ENCODE data around the gene ZNF236. TPM values are rescaled to one million over a fixed set of nuclear protein-coding genes. Genes with fewer than 3 reads are reported as not detected.

The ZNF236 gene
- total and polyA plus RNA-seq, 4 donors: 0.83 to 8.2 (median 5.0) TPM

DNA sequence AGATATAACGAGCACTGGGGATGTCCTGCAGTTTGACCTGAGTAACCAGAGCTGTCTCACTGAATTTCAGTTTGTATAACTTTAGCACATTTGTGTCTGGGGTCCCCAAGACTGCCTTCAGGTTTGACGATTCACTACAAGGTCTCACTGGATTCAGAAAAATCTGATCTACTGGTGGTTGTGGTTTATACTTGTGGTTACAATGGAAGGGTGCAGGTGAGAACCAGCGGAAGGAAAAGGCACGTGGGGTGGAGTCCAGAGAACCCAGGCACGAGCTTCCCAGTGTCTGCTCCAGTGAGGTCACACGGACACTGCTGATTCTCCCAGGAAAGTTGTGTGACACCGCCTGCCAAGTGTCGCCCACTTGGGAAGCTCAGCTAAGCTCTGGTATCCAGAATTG lies 126.0 kb downstream of the ZNF236 start:
- H3K27ac ChIP-seq (ENCODE audit: low read depth in 1 of 2, low read length in 2 of 2): no peak overlapping the region
- no peaks in the 10 kb centered on the region for H3K9me3 ChIP-seq (ENCODE audit: control insufficient read depth in 4 of 4, low read length in 3 of 4)
- no peak for DNase-seq (ENCODE audit: low spot score)
- H3K36me3 ChIP-seq (ENCODE audit: control insufficient read depth in 4 of 4, insufficient read depth in 3 of 4, low read depth in 1 of 4, low read length in 3 of 4): peaks cover 0 to 11% (median 8%) of the 10 kb centered on the region in 4 donors
- peaks cover 0 to 12% (median 7%) of the 10 kb centered on the region in 4 donors for H3K4me1 ChIP-seq (ENCODE audit: control insufficient read depth in 4 of 4, insufficient read depth in 4 of 4, low read length in 3 of 4)
- TF ChIP-seq EGR1 (IDR thresholded peaks at IDR 0.05; ENCODE audit: low read depth in 2 of 2): no peak
- H3K27me3 ChIP-seq (ENCODE audit: control insufficient read depth in 4 of 4, insufficient read depth in 4 of 4, low read length in 3 of 4): no peaks in the 10 kb centered on the region
- WGBS: 94% methylated on average over 8 of the region's 8 CpGs
- no peak overlapping the region for H3K4me3 ChIP-seq (ENCODE audit: low read depth in 1 of 3, low read length in 3 of 3)
- H3K9ac ChIP-seq (ENCODE audit: low read depth in 1 of 2, low read length in 2 of 2): no peak overlapping the region

DNA sequence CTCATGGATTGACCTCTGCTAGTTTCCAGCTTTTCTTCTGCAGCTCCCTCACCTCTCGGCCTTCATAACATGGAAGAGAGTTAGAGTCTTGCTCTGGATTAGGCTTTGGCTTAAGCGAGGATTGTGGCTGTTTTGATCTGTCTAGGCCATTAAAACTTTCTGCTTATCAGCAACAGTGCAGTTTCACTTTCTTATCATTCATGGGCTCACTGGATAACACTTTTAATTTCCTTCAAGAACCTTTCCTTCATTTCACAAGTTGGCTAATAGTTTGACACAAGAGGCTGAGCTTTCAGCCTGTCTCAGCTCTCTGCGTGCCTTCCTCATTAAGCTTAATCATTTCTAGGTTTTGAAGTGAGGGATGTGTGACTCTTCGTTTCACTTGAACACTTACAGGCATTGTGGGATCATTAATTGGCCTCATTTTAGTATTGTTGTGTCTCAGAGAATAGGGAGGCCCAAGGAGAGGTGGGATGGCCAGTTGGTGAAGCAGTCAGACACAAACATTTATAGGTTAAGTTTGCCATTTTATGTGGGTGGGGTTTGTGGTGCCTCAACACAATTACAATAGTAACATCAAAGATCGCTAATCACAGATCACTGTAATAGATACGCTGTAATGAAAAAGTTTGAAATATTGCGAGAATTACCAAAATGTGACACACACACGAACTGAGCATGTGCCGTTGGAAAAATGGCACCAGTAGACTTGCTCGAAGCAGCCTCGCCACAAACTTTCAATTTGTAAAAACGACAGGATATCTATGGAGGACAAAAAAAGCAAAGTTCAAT lies 129.3 kb downstream of the ZNF236 start:
- H3K4me1 ChIP-seq (ENCODE audit: control insufficient read depth in 4 of 4, insufficient read depth in 4 of 4, low read length in 3 of 4): peaks cover 6 to 42% (median 33%) of the 10 kb centered on the region in 4 donors
- H3K9ac ChIP-seq (ENCODE audit: low read depth in 1 of 2, low read length in 2 of 2): no peak overlapping the region
- peaks cover 0 to 11% (median 8%) of the 10 kb centered on the region in 4 donors for H3K36me3 ChIP-seq (ENCODE audit: control insufficient read depth in 4 of 4, insufficient read depth in 3 of 4, low read depth in 1 of 4, low read length in 3 of 4)
- no peak overlapping the region for H3K4me3 ChIP-seq (ENCODE audit: low read depth in 1 of 3, low read length in 3 of 3)
- no peak for DNase-seq (ENCODE audit: low spot score)
- H3K9me3 ChIP-seq (ENCODE audit: control insufficient read depth in 4 of 4, low read length in 3 of 4): no peaks in the 10 kb centered on the region
- 94% methylated on average over 12 of the region's 12 CpGs for WGBS
- H3K27me3 ChIP-seq (ENCODE audit: control insufficient read depth in 4 of 4, insufficient read depth in 4 of 4, low read length in 3 of 4): no peaks in the 10 kb centered on the region
- no peak for TF ChIP-seq MAX (IDR thresholded peaks at IDR 0.05)
- no peak for TF ChIP-seq FOXA1 (IDR thresholded peaks at IDR 0.05)
- no peak for TF ChIP-seq REST (IDR thresholded peaks at IDR 0.05)
- no peak for TF ChIP-seq TAF1 (conservative IDR thresholded peaks at IDR 0.05)
- no peak for TF ChIP-seq RXRA (IDR thresholded peaks at IDR 0.05)
- TF ChIP-seq ZBTB33 (IDR thresholded peaks at IDR 0.05): no peak
- TF ChIP-seq RAD21 (IDR thresholded peaks at IDR 0.05): no peak
- no peak for TF ChIP-seq YY1 (IDR thresholded peaks at IDR 0.05)
- no peak for TF ChIP-seq FOXA2 (IDR thresholded peaks at IDR 0.05)
- TF ChIP-seq HNF4G (IDR thresholded peaks at IDR 0.05): no peak
- TF ChIP-seq HNF4A (conservative IDR thresholded peaks at IDR 0.05): no peak
- no peak for TF ChIP-seq GABPA (IDR thresholded peaks at IDR 0.05 in 1 of 2, conservative IDR thresholded peaks at IDR 0.05 in 1 of 2)
- TF ChIP-seq SP1 (IDR thresholded peaks at IDR 0.05): no peak
- TF ChIP-seq JUND (IDR thresholded peaks at IDR 0.05): no peak
- no peak overlapping the region for H3K27ac ChIP-seq (ENCODE audit: low read depth in 1 of 2, low read length in 2 of 2)

Data from liver (tissue), 9 donors.